NCI-H146 (cell line): ENCODE data around the gene RINL.
"Not testable (repeated sequence)": the region's sequence is repeated elsewhere in the genome, so short reads cannot be mapped to it uniquely, and the experiment has no call there.

Experiments used
- DNase-seq: peaks from one replicate; lab custom pipeline; 2025; lab: John Stamatoyannopoulos, UW

RINL gene

DNA sequence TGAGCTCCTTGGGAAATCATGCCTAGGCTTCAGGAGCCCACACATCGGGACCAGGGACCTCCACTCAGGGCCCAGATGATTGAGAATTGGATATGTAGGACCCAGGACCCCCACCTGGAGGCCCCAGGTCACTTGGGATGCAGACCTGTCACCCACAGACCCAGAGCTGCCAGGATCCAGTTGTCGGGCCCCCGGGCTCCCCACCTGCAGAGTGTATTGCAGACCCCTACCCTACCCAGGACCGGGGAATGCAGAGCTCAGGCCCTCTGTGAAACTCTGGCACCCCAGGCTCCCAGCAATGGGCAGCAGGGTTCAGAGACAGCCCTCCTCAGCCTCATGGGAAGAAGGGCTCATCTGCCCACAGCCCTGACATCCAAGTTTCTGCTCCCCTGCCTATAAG, 27.5 kb upstream of the RINL start:
- no peak for DNase-seq

DNA sequence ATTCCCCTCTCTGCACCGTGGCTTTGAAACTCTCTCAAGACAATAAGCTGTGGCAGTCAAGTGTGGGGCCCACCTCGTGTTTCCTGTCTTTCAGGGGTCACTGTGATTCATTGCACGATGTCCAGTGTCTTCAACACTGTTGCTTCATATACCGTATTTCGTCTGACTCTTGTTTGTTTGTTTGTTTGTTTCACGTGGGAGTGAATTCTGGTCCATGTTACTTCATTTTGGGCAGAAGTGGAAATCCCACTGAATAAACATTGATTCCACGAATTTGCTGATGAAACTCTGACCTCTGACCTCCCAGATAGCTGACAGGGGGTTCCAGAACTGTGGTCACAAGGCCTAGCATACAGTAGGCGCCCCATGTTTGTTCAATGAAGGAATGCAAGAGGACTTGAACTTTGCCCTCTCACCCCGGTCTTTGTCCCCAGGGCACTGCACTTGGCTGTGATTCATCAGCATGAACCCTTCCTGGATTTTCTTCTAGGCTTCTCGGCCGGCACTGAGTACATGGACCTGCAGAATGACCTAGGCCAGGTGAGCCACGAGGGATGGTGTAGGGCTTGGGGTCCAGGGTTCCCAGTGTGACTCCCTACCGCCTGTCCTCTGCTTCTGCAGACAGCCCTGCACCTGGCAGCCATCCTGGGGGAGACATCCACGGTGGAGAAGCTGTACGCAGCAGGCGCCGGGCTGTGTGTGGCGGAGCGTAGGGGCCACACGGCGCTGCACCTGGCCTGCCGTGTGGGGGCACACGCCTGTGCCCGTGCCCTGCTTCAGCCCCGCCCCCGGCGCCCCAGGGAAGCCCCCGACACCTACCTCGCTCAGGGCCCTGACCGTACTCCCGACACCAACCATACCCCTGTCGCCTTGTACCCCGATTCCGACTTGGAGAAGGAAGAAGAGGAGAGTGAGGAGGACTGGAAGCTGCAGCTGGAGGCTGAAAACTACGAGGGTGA, 26.8 kb upstream of the RINL start:
- no peak for DNase-seq

DNA sequence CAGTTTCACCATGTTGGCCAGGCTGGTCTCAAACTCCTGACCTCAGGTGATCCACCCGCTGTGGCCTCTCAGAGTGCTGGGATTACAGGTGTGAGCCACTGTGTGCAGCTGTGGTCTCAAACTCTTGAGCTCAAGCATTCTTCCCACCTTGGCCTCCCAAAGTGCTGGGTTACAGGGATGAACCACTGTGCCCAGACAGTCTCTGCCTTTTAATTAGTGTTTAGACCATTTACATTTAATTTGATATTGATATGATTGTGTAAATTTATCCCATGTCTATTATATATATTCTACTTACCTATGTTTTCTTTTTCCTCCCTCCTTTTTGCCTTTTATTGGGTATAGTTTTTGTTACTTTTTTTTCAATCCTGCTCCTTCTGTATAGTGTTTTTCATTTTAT, 23.6 kb upstream of the RINL start:
- no peak for DNase-seq

DNA sequence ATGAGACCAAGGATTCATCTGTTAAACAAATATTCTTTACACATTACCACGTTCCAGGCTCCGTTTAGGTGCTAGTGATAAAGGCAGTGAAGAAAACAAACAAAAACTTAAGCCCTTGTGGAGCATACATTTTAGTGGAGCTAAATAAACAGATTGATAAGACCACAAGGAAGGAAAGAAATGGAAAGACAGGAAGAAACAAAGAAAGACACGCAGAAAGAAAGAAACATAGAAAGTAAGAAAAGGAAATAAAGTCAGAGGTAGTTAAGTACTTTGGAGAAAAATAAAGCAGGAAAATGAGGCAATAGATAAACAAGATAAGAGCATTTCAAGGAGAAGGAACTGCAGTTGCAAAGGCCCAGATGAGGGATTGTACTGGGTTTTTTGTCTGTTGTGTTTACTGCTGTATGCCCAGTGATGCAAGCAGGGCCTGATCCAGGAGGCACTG, 22.7 kb upstream of the RINL start:
- DNase-seq: no peak

GRCh38 chr19:38900202-38900629, 22.1 kb upstream of the RINL start:
- no peak for DNase-seq

GRCh38 chr19:38899447-38900201, 21.5 kb upstream of the RINL start, which contains the start of the genes NFKBIB and SIRT2:
TSS of gene NFKBIB (plus strand) at chr19:38899969. CDS start at chr19:38900033, 64 bp downstream.
TSS of gene SIRT2 (minus strand) at chr19:38899618. CDS start at chr19:38899521, 97 bp downstream.
- DNase-seq: peak; percentile 100

DNA sequence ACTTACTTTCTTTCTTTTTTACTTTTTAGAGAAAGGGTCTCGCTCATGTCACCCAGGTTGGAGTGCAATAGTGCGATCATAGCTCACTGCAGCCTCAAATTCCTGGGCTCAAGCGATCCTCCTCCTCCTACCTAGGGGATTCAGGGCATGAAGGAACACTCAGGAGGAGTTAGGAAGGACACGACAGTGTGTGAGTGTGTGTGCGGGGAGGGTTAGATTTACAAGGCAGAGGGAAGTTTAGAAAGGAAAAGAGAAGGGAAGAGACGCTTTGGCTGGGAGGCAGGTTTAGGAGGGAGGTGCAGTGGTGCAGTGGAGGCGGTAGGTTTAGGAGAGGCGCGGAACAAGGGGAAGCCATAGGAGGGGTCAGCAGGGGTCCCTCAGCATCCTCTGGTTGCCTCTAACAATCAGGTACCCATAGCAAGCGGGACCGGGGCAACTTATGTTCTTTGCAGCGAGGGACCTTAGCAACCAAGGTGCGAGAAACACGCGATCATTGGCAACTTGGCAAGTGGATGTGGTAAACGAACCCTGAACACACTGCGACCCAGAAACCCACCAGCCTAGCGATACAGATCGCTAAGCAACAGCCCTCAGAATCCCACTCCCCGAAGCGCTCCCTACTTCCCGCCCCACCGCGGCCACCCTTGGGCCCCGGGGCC, 20.8 kb upstream of the RINL start:
- DNase-seq: peak; percentile 55

DNA sequence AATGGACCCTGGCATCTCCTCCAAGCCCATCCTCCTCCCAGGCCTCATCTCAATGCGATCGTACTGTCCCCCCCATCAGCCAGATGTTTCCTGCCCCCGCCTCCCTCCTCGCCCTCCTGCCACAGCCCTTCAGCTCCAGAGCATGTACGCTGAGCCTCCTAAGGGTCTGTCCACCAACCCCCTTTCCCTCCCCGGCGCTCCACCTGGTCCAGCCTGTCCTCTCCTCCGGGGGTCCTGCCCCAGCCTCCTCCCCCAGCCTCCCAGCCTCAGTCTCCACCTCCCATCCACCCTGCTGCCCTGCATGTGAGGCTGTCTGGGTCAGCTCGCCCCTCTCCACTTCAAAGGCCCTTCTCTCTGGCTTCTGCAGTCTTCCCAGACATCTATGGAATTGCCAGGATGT, 16.9 kb upstream of the RINL start:
- no peak for DNase-seq

DNA sequence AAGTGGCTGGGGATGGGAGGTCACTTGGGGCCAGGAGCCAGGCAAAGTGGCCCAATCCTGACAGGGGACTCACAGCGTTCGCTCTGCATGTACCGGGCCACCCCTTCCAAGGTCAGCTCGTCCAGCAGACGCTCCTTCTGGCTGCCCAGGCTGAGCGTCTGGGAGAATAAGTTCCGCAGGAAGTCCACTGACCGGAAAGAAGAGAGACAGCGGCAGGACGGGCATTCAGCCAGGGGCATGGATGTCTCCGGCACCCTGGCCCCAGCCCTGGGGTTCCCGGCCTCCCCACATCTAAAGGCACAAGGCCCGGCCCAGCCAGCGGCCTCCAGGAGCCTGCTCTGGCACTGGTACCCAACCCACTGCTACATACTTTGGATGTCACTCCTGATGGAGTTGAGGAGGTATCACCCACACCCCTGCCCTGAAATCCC, 15.3 kb upstream of the RINL start:
- no peak for DNase-seq

- DNase-seq: no peak
These were observed 14.8 kb upstream of the RINL start for GRCh38 chr19:38892841-38893240.

- DNase-seq: no peak
These were observed 13.7 kb upstream of the RINL start for GRCh38 chr19:38891771-38892170.

DNA sequence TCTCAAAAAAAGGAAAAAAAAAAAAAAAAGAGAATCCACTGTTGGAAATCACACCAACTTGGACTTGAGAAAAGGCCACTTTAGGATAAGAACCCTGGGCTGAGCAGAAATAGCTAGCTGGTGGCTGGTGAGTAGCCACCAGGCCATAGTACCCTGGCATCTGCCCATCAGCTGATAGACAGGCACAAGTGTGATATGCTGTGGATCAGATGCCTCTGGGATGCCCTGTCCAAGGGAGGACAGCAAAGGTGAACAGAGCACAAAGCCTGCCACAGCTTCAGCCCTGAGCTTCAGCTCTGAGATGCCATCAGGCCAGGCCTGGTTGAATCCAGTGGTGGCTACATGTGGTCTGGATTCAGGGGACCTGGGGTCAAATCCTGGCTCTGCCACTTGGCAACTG, 12.6 kb upstream of the RINL start:
- DNase-seq: no peak

GRCh38 chr19:38889803-38890202, 11.7 kb upstream of the RINL start:
- DNase-seq: no peak

GRCh38 chr19:38888876-38889275, 10.8 kb upstream of the RINL start:
- no peak for DNase-seq

GRCh38 chr19:38884691-38885090, 6.6 kb upstream of the RINL start:
- not testable (repeated sequence) for DNase-seq

GRCh38 chr19:38883286-38883685, 5.2 kb upstream of the RINL start:
- DNase-seq: no peak

DNA sequence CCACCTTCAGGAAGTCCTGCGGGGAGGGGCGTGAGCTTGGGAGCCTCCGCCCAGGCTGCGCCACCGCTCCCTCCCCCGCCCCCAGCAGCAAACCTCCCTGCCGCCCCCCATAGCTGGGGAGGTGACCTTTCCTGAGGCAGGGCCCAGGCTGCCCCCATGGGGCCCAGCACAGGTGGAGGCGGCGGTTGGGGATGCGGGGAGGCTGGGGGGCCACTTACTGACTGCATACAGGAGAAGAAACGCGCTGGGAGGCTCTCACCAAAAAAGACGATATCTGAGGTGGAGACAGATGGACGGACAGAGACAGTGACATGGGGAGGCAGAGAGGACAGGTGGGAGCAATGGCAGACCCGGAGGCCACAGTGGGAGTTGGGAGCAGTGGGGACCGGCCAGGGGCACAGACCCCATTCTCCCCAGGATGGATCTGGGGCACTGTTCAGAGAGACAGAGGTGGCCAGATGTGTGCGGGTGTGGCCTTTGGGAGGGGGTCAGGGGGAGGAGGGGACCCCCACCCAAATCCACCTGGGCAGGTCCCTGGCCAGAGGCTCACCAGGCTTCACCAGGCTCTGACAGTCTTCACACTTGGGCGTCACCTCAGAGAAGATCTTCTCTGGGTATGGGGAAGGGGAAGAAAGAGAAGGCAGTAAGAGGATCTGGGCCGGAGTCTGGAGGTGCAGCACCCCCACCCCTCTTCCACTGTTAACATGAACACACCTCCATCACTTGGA, 3.0 kb upstream of the RINL start:
- DNase-seq: no peak

- no peak for DNase-seq
These were observed 2.2 kb upstream of the RINL start for GRCh38 chr19:38880076-38880881.

- DNase-seq: no peak
These were observed 1.3 kb upstream of the RINL start for GRCh38 chr19:38879400-38879751.

GRCh38 chr19:38878575-38879399, 712 bp upstream of the RINL start:
- DNase-seq: no peak
